SH-SY5Y (cell line): Measurements from ENCODE around the gene CPLANE2.

ENCODE experiments used
- GATA2 ChIP-seq: IDR thresholded peaks from 2 replicates; pipeline ENCODE4 v1.6.1; 2011; ENCODE audit warnings: mild to moderate bottlenecking, low read depth, low read length
- GATA3 ChIP-seq: IDR thresholded peaks from 2 replicates; pipeline ENCODE4 v1.6.1; 2011; ENCODE audit warnings: low read depth, mild to moderate bottlenecking, low read length, moderate library complexity

The CPLANE2 gene

GRCh38 chr1:16226490-16227179 is 10.3 kb downstream of the CPLANE2 start:
- no peak for TF ChIP-seq GATA3

GRCh38 chr1:16226129-16226489 is 10.9 kb downstream of the CPLANE2 start:
- TF ChIP-seq GATA2 = no peak
- no peak for TF ChIP-seq GATA3

- TF ChIP-seq GATA3 (no peak), GATA2 (no peak)
These were observed 12.5 kb downstream of the CPLANE2 start for GRCh38 chr1:16224472-16224871.

- TF ChIP-seq GATA3 = no peak
- no peak for TF ChIP-seq GATA2
These were observed 15.5 kb downstream of the CPLANE2 start for GRCh38 chr1:16221499-16221898.

GRCh38 chr1:16219968-16220500 is 16.9 kb downstream of the CPLANE2 start:
- TF ChIP-seq GATA2 (no peak), GATA3 (no peak)

- no peak for TF ChIP-seq GATA3
- no peak for TF ChIP-seq GATA2
These were observed 18.3 kb downstream of the CPLANE2 start for GRCh38 chr1:16218674-16219071.

GRCh38 chr1:16218014-16218673 is 18.8 kb downstream of the CPLANE2 start:
- TF ChIP-seq GATA2 = no peak

GRCh38 chr1:16217061-16217785 is 19.8 kb downstream of the CPLANE2 start:
- no peak for TF ChIP-seq GATA3
- TF ChIP-seq GATA2 = no peak

- no peak for TF ChIP-seq GATA3
- 0 out of 2 replicates have a peak, but pooled peaks have one; percentile 17 for TF ChIP-seq GATA2
These were observed 20.9 kb downstream of the CPLANE2 start for GRCh38 chr1:16215882-16216753.

- TF ChIP-seq GATA3 (no peak), GATA2 (no peak)
These were observed 24.0 kb downstream of the CPLANE2 start for GRCh38 chr1:16213013-16213412.

GRCh38 chr1:16212251-16212961 is 24.6 kb downstream of the CPLANE2 start, which contains the start of gene ARHGEF19:
TSS of gene ARHGEF19 (minus strand) at chr1:16212652. CDS start at chr1:16209054, 3,598 bp downstream.
- TF ChIP-seq GATA3 = no peak
- no peak for TF ChIP-seq GATA2

- TF ChIP-seq GATA3 = no peak
- no peak for TF ChIP-seq GATA2
These were observed 25.2 kb downstream of the CPLANE2 start for GRCh38 chr1:16211824-16212223.

GRCh38 chr1:16210581-16210980 is 26.4 kb downstream of the CPLANE2 start:
- TF ChIP-seq GATA2 (no peak), GATA3 (no peak)

- TF ChIP-seq GATA2 (no peak), GATA3 (no peak)
These were observed 27.1 kb downstream of the CPLANE2 start for GRCh38 chr1:16209847-16210407.
